Neural progenitor cell (in vitro differentiated cells): ENCODE data around the gene PRDM11.

Experiments
- EZH2 ChIP-seq: fragments of 200-600 bp; sonication (generic); IDR thresholded peaks from 2 replicates; pipeline ENCODE4 v1.6.1; 2017; ENCODE audit warnings: antibody characterized with exemption, mild to moderate bottlenecking, moderate library complexity
- EZH2phosphoT487 ChIP-seq: fragments of 200-600 bp; sonication (generic); IDR thresholded peaks from 2 replicates; pipeline ENCODE4 v1.6.1; 2017; ENCODE audit warnings: antibody characterized with exemption
- TF ChIP-seq, protein P1 (sequence below): fragments of 200-600 bp; sonication (generic); IDR thresholded peaks from 2 replicates; pipeline ENCODE4 v1.5.1; 2017; ENCODE audit warnings: antibody characterized with exemption, mild to moderate bottlenecking

DNA sequence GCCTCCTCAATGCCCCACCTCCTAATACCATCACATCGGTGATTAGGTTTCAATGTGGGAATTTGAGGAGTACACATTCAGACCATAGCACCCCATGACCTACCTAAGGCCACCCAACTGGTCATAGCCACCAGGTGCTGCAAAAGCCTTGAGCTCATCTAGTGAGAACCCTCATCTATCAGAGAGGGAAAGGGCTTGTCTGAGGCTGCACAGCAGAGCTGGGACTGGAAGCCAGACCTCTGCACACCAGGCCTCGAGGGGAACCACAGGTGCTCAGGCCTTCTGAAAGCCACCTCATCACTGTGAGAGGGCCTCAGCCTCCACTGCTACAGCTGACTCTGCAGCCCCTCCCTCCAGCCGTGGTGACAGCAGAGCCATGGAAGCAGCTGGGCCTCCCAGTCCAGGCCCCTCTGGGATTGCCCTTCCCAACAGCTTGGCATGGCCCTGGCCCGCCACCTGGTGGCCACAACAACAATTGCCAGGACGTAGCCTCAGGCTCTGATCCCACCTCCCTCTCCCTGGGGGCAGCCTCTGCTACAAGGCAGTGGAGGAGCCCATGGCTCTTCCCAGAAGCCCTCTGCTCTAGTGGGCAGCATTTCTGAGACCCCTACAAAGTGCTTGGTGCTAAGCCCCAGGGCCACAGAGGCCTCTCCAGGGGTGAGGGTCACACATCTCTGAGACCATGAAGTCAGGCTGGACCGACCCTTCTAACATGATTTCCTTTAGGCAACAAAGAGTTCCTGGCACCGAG is 41.0 kb upstream of the PRDM11 start:
- TF ChIP-seq, protein P1, sequence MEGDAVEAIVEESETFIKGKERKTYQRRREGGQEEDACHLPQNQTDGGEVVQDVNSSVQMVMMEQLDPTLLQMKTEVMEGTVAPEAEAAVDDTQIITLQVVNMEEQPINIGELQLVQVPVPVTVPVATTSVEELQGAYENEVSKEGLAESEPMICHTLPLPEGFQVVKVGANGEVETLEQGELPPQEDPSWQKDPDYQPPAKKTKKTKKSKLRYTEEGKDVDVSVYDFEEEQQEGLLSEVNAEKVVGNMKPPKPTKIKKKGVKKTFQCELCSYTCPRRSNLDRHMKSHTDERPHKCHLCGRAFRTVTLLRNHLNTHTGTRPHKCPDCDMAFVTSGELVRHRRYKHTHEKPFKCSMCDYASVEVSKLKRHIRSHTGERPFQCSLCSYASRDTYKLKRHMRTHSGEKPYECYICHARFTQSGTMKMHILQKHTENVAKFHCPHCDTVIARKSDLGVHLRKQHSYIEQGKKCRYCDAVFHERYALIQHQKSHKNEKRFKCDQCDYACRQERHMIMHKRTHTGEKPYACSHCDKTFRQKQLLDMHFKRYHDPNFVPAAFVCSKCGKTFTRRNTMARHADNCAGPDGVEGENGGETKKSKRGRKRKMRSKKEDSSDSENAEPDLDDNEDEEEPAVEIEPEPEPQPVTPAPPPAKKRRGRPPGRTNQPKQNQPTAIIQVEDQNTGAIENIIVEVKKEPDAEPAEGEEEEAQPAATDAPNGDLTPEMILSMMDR, result peak; percentile 95
- TF ChIP-seq EZH2 (no peak), EZH2phosphoT487 (no peak)
